CD4-positive, alpha-beta T cell treated with Interleukin-21 for 1 hour (primary cell): ENCODE results near the gene SEC16B.

ENCODE experiments used
- DNase-seq: peaks from one replicate; pipeline ENCODE4 v3.0.0-alpha.2; 2020

The SEC16B gene

DNA sequence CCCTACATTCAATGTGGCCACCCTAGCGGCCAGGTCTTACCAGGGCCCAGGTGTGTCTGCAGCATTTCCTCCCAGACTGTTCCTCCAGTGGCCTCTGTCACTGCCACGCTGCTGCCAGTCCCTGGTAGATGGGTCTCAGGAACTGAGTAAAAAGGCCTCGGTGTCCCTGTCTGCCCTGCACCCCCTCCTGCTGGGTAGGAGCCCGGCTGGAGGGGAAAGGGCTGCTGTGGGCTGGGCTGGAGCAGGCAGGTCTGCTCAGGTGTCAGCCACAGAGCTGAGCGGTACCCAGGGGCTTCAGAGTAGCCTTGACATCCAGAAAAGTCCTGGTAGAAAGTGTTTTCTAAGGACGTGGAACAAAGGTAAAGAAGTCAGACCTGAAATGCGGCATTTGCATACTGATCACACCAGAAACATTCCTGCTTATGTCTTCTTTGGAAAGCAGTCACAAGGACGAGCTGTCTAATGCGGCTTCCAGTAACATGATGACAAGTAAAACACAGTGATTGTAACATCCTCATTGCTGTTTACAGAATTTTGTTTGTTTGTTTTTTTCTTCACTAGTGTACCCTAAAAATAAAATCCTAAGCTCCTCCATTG, 32.6 kb downstream of the SEC16B start:
- DNase-seq: no peak

DNA sequence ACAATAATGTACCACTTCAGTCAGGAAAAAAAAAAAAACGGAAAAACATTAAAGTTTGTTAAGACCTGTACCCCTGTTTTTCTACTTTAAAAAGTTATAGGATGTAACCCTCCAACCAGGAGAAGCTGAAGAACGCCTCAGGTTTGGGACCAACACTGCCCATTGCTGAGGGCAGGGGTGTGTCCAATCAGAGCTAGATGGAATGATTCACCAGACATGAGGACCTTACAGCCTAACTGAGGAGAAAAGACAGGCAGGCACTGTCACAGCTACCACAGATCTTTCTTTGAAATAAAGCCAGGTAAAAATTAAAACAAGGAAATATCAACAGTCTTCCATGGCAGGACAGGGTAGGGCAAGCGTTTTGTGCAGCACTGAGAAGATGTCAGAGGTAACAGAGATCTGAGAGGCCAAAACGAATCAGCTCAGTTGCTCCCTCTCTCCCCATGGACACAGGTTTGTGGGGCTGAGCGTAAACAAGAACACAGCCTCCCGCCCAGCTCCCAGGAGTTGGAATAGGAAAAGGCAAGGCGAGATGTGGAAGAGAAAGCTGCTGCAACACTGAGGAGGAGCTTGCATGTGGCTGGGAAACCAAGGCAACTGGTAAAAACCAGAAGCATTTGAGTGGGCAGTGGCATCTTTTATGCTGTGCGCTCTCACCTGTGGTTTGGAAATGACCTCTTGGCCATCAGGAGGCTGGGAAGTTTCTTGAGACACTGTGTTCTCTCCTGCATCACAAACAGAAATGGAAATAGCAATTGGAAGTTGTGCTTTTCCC, 34.0 kb downstream of the SEC16B start:
- DNase-seq: no peak

DNA sequence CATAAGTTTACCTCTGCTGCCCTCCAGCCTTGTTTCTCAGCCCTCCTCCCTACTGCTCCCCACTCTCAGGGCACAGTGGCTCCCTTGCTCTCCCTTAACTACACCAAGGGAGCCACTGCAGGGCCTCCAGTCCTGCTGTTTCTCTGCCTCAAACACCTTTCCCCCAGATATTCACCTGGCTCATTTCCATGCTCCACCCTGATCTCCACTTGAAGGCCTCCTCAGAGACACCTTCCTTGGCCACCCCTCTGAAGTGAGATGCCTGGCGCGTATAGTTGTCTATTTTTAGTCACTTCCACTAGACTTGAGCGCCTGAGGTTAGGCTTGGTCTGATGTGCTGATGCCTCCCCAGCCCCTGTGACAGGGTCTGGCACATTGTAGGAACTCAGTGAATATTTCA, 34.9 kb downstream of the SEC16B start:
- DNase-seq: no peak

DNA sequence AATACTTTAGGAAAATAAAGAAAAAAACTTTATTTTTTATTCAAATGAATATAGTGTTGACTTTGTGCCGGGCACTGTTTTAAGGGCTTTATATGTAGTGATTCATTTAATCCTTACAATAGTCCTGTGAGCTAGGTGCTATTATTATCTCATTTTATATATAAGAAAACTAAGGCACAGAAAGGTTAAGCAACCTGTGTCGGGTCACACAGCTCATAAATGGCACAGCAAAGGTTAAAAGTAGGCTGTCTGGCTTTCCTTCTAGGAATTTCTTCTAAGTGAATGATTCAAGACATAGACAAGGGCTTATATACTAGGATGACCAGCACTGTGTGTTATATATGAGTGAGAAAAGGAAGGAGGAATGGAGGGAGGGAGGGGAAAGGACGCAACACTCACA, 35.4 kb downstream of the SEC16B start:
- no peak for DNase-seq

DNA sequence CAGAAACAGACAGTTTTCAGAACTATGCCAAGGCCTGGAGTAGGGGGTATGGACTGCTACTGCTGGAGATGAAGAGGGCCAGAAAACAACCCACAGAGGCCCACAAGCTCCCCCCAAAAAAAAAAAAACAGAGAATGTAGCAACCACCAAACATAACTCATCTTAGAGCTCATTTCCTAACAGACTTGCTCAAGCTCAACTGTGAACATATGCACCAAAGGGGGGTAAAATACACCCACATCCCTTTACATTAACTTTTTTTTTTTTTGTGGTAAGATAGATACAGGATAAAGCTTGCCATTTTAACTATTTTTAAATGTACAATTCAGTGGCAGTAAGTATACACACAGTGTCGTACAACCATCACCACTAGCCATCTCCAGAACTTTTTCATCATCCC, 36.0 kb downstream of the SEC16B start:
- no peak for DNase-seq

DNA sequence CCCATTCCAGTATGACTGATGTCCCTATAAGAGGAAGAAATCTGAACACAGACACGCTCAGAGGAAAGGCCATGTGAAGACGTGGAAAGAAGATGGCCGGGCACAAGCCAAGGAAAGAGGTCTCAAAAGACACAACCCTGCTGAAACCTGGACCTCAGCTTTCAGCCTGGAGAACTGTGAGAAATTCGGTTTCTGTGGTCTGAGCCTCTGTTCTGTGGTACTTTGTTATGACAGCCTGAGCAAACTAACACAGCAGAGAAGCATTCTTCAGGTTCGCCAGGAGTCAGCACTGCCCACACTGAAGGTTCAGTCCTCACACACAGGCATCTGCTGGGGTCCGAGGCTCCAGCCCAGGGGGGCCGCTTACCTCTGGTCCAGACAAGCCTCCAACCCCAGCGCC, 37.7 kb downstream of the SEC16B start:
- no peak for DNase-seq

DNA sequence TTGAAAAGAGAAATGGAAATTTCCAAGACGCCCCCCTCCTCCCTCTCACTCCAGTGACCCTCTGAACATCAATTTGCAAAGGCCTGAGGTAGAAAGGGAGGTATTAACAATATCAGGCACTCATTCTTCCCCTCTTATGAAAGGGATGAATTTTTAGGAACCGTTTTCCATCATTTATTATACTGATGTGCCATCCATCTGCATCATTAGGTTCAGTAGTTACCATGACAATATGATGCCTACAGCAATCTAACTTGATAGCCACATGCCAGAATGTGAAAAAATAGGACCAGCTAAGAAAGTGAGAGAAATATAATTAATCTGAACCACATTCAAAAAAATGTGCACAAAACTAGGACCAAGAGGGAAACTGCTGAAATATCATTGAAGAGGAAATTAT, 40.9 kb downstream of the SEC16B start:
- DNase-seq: no peak

DNA sequence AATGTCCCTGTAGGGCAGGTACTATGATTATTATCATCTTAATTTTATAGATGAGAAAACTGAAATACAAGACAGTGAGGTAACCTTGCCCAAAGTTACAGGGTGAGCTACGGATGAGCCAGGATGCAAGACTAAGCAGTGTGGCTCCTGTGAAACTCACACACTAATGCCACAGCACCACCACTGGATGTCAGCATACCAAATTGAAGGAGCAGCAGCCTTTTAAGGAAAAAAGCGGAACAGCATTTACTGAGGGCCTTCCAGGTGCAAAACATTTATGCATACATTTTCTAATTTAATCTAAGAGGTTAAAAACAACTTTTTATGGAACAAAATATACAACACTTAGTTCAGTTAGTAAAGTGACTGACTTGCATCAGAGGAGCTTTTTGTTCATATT, 41.7 kb downstream of the SEC16B start:
- no peak for DNase-seq

DNA sequence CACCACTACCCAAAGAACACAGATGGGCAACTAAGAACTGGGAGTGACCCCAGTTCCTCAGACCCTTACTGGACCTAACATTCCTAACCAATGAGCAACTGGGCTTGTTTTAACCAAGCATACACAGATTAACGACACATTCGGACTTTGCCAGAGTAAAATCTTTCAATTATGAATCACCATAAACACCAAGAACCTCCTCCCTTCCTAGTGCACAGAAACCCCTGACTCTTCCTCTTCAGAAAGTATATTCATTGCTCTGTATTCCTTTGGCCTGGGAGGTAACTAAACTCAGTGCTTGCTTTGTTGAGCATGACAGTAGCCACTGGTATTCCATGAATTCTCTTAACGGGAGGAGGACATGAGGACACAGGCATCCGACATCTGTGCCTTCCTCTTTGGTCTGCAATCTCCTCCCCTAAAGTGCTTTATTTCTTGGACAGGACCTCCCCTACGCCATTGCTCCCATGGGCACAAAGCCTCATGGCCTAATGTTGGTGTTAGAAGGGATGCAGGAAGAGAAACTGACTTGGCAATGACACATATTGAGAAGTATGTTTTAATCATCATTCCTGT, 42.7 kb downstream of the SEC16B start:
- DNase-seq: no peak

DNA sequence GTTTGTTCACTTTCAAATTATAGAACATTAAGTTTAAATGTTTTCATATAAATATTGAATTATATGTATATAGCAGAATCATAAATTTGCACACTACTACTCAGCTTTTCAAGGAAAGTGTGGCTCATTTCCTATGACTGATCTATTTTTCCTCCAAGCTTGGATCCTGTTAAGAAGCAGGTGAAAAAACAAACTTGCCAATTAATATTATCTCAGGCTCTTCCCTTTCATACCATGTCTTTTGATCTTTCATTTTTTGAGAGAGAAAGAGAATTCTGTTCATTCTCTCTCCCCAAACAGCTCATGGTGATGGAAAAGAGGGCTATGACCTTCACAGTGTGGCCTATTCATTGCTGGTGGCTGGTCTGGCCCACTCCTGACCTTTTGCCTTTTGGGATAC, 43.7 kb downstream of the SEC16B start:
- DNase-seq: no peak

DNA sequence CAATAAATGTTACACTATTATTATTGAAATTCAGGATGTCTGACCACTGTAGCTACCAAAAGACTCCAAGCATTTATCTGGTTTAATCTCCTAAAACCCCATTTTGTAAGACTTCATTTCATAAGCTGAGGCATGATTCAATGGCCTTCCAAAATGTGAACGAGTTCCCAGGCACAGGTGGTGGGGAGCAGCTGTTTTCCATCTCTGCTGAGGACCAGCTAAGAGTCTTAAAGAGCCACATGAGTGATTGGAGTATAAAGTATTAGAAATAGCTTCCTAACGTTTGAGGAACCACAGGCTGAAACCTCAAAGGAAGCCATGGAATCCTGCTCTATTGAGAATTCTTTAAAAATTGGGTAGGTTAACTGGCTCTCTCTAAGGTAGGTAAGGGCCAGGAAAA, 44.9 kb downstream of the SEC16B start:
- no peak for DNase-seq

DNA sequence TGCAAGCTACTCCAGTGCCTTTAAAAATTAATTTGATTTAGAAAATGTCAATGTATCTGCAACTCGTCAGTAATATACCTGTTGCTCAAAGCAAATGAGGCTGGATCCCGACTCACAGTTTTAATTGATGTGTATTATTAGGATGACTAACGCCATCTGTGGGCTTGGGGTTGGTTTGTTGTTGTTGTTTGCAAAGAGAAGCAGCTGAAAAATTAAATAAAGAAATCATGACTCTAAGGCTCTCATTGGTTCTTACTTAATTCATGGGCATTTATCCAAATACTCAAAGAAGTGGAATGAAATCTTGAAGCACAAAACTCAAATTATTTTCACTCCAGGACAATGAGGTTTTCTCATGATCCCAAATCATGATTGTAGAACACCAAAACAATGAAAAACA, 46.4 kb downstream of the SEC16B start:
- DNase-seq: no peak

DNA sequence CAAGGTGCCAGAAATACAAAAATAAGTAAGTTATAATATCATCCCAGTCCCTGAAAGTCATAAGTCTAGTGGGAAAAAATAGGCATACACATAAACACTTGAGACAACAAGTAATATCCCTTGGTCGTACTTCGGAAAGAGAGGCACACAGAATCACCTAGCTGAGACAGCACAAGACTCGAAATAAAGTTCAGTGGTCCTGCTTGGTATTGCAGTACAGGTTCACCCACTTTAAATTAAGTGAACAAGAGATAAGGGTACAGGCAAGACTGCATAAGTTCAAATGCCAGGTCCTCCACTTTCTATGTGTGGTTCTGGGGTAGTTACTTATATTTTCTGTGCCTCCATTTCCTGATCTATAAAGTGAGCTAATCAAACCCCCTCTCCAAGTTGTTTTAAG, 47.6 kb downstream of the SEC16B start:
- no peak for DNase-seq

DNA sequence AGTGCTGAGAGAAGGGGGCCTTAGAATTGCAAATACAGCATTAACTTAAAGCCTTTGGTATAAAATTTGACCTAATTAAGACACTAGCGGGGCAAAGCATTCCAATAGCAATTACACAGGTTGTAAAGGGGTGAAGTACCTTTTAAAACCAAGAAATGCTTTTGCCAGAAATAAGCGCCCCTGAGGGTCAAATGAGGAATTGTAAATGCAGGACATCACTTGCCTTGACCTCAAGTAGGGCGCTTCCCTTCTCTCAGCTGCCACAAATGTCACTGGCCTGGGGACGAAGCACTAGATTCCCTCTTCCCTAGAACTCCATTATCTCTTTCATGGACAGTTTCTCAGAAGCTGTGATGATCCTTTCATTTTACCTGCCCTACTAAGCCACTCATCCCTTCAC, 48.3 kb downstream of the SEC16B start:
- no peak for DNase-seq

DNA sequence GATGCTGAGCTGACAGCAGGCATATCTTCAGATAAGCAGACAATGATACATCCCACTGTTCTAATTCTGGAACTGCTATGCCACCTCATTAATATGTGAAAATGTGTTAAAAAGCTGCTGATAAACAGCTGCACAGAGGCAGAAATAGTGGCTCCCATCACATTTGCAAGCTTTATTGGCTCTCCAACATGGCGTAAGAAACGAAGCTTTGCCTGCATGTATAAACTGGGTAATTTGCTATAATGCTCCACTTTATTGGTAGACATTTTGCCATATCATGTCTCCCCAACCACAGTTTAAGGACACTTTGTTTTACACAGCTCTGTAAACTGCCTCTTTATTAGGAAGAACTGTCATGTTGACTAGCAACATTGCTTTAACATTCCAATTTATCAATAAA, 49.8 kb downstream of the SEC16B start:
- no peak for DNase-seq

DNA sequence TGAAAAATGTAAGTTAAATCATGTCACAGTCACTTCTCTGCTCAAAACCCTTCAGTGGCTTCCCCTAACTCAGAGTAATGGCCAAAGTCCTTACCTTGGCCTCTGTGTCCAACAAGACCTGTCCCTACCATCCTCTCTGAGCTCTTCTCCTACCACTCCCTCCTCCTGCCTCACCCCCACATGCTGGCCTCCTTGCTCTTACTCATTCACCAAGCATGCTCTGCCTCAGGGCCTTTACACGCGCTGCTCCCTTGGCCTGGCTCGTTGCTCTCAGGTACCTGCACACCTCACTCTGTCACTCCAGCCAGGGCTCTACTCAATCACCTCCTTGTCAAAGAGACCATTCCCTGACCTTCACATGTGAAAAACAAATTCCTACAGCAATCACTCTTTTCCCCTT, 54.2 kb downstream of the SEC16B start:
- DNase-seq: no peak

DNA sequence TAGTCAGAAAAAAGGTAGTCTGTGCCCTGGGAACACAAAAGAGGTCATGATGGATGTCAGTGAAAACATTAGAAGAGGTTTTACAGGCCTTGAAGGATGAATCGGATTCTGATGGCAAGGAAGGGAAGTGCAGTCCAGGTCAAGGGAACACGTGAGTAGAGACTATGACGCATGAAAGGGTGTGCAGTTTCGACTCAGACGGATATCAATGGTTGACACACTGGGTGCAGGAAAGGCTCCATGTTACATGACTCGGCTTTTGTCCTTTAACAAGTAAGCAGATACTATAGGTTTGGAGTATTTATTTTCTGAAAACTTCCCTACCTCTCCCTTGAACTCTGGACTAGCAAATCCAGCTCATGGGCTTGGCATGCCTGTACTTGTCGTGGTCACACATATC, 55.3 kb downstream of the SEC16B start:
- DNase-seq: no peak

DNA sequence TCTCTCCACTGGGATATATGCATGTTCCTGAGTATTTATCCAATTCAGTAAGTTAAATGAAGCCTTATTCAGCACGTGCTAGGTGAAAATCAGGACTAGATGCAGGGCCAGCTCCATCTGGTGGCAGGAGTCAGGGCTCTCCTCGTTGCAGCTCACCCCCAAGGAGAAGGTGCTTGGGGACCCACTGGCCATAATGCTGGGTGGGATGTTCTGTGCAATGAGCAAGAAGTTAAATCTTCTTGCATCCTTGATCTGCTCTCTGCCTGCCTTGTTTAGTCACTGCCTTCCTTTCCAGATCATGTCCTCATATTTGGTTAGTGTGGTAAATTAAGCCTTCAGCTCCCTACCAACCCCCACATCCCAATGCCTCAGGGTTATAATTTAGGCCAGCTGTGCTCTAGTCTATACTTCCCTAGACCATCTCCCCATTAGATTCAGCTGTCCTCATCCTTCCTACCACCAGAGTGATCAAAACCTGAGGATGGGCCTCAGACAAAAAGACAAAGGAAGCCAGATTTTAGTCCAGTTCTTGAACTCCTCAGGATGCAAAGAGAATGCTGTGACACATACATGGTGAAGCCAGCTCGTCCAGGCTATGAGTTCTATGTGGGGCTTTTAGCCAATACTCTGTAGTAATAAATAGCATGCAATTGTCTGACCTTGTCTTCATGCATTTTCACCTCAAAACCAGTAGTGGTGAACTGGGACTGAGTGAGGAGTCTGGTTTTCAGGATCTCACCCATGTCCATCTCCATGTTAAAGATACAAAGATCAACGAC, 55.9 kb downstream of the SEC16B start:
- no peak for DNase-seq

DNA sequence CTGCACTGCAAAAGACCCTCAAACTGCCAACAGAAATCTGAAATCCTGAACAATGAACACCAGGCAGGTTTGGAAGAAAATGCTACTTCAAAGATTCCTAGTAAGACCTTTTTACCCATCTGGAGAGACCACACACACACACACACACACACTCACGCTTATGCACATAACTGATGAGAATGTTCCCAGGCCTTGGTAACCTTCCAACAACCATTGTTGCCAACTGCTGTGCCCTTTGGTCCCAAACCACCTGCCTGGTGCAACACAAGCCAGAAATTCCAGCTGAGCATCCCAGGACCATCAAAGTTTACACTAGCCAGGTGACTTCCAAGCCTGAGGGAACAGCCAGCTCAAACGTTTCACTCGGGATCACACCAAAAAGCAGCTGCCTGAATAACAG, 56.9 kb downstream of the SEC16B start:
- no peak for DNase-seq

DNA sequence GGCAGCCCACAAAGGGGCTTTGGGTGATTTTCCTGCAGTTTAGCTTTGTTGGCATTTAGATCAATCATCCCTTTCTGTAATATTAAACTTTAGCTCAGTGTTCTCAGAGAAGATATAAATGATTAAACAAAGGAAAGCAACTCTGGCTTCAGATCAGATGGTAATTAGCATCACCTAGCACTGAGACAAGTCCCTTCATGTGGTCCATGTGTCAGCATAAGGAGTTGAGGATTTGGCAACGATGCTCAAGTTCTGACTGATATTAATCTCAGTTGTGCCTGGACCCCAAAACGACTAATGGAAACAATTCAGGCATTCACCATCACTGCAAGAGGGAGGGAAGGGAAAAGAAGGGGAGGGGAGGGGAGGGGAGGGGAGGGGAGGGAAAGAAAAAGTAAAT, 60.4 kb downstream of the SEC16B start:
- DNase-seq: no peak

DNA sequence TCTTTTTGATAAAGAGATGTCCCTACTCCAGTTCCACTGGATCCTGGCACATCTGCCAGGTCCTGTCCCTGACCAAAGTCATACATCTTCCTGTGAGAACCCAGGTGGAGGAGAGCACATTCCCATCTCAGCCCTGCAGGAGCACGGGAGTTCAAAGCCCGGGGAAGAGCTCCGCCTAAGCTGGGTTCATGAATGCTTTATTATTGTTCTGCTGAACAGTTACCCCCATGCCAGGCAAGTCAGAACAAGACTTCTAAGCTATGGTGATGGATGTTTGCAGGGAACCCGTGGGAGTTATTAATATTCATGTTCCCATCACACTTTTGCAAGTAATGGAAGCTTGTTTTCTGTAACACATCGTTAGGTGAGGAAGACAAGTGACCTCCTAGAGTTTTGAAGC, 62.9 kb downstream of the SEC16B start:
- DNase-seq: no peak

DNA sequence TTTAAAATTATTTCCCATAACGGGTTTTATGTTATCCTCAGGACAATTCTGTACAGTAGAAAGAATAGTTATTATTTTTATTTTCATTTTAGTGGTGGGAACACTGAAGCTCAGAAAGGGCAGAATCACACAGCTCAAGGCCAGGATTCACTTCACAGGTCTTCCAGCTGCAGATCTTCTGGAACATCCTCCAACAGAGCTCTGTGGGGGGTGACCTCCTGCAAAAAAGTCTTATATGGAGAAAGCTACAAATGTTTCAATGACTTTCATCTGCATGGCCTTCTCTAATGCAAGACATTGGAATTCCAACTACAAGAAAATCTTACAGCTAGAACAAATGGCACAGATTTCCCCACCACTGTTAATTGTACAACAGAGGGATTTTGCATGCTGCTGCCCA, 64.2 kb downstream of the SEC16B start:
- no peak for DNase-seq

DNA sequence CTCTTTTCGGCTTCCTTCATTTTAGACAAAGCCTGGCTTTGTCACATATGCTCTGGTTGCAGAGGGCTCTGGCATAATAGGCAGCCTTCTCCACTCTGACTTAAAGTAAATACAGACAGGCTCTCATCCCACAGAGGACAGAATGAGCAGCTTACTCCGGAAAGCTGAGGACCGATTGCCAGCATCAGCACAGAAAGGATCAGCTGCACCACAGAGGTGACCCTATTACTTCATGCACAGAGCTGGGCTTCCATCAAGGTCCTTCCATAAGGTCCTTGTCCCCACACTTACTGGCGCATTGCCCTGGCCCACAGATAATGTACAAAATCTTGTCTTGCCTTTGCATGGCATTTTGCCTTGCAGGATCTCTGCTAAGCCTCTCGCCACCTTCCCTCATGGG, 67.6 kb downstream of the SEC16B start:
- DNase-seq: no peak
